H7 (cell line): ENCODE results near the gene GALNS. TPM values are rescaled to one million over a fixed set of nuclear protein-coding genes. Genes with fewer than 3 reads are reported as not detected.
A peak's percentile ranks its signal among the peaks of the same experiment; 100 is the strongest.
"Not testable (repeated sequence)": the region's sequence is repeated elsewhere in the genome, so short reads cannot be mapped to it uniquely, and the experiment has no call there.

Experiments used
- DNase-seq: peaks from one replicate; pipeline ENCODE4 v3.0.0; 2012
- H3K27me3 ChIP-seq: 2 replicates; pipeline ENCODE4 v1.6.0; 2011; ENCODE audit warnings: mild to moderate bottlenecking, low read length; ENCODE audit not compliant: control insufficient read depth, insufficient read depth
- H3K36me3 ChIP-seq: replicated peaks from 2 replicates; pipeline ENCODE4 v1.5.1; 2011; ENCODE audit warnings: low read length; ENCODE audit not compliant: control insufficient read depth, insufficient read depth
- H3K4me3 ChIP-seq: 2 replicates; pipeline ENCODE4 v1.5.1; 2011; ENCODE audit warnings: low read depth, mild to moderate bottlenecking, control low read depth, low read length, moderate library complexity; ENCODE audit not compliant: insufficient read depth
- total RNA-seq: library from RNA; depleted of rRNA; stranded (reverse); fragments of >200 nt; shearing (Covaris generic); gene quantifications from 2 replicates; pipeline ENCODE4 v1.2.3, GENCODE V29; 2014

Gene GALNS
- total RNA-seq, 1 experiment from 2014 or later = 6.7 TPM

DNA sequence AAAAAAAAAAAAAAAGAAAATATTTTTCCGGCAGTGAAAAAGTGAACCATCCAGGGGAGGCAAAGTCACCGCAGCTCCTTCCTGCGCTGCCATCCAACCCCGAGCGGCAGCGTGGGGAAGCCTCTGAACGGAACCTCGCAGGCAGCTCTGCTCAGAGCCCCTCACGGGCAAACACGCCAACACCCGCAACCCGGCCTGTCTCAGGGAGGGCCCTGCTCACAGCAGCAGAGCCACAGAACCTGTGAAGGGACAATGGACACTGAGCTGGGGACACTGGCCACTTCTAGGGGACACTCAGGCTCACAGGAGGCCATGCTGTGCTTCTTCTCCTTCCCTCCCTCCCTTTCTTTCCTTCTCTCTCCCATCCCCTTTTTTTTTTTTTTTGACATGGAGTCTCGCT, 23.7 kb downstream of the GALNS start:
- Histone ChIP-seq H3K36me3 (no peaks in the 10 kb centered on the region), H3K4me3 (no peak overlapping the region), H3K27me3 (no peaks in the 10 kb centered on the region)
- DNase-seq = no peak

DNA sequence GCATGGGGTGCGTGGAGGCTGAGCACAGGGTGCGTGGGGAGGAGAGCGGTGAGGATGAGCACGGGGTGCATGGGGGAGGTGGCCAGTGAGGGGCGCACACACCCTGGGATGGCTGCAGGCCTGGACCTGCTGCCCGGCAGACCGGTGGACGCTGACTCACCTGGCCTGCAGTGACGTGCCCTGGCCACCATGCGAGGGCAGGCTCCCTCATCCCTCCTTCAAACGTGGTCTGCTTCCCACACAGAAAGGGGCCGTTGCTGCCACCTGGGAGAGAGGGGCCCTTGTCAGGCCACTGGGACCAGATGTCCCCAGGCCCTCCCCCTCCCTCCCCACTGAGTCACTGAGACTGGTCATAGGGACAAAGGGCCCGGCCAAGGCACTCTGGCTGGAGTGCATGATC, 24.9 kb downstream of the GALNS start:
- H3K36me3 ChIP-seq = no peaks in the 10 kb centered on the region

DNA sequence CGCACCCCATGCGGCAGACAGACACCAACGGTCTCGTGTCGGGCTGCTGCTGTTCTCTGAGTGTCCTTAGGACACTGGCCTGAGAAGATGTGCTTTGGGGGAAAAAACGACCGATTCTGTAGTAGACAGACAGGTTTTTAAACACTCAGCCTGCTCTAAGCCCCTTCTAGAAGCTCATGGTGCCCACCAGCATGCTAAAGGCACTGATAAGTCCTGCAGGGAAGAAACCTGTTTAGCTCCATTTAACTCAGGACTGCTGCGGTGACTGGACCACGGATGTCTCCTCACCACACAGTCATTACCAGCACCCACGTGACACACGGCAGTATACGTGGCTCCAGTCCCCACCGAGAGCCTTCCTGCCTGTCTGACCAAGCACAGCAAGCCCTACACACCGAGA, 26.0 kb downstream of the GALNS start:
- H3K27me3 ChIP-seq = no peaks in the 10 kb centered on the region
- H3K36me3 ChIP-seq = no peaks in the 10 kb centered on the region
- no peak overlapping the region for H3K4me3 ChIP-seq
- no peak for DNase-seq

More for the DNA sequence above, 24.9 kb downstream of the GALNS start:
- H3K4me3 ChIP-seq = no peak overlapping the region
- peak; percentile 82 for DNase-seq
- H3K27me3 ChIP-seq = no peaks in the 10 kb centered on the region

DNA sequence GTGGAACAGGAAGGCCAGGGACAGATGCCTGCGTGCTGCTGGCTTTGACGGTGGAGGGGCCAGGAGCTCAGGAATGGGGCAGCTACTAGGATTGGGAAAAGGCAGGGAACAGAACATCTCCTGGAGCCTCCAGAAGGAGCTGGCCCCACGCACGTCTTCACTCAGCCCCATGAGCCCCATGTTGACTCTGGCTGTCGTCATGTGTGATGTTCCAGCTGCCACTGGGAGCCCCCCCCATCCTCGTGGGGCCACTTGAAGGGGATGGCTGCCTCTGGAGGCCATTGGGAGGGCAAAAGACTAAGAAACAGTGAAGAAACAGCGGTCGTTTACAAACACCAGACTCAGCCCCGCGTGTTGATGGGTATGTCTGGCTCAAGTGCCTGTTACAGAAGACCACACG, 26.5 kb downstream of the GALNS start:
- H3K27me3 ChIP-seq = no peaks in the 10 kb centered on the region
- H3K36me3 ChIP-seq = no peaks in the 10 kb centered on the region
- no peak overlapping the region for H3K4me3 ChIP-seq
- no peak for DNase-seq

DNA sequence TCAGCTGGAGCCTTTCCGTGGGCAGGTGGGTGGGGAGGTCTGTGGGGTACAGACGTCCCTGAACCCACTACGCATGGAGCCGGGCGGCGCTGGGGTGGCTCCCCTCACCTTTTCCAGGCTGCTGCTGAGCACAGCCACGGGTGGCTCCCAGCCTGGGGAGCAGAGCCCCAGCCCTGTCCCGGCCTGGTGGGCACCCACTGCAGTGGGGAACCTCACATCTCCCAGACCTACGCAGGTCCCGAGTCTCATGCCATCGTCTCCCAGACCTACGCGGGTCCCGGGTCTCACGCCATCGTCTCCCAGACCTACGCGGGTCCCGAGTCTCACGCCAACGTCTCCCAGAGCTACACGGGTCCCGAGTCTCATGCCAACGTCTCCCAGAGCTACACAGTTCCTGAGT, 28.0 kb downstream of the GALNS start:
- no peak overlapping the region for H3K4me3 ChIP-seq
- no peak for DNase-seq
- no peaks in the 10 kb centered on the region for H3K36me3 ChIP-seq
- H3K27me3 ChIP-seq = no peaks in the 10 kb centered on the region

DNA sequence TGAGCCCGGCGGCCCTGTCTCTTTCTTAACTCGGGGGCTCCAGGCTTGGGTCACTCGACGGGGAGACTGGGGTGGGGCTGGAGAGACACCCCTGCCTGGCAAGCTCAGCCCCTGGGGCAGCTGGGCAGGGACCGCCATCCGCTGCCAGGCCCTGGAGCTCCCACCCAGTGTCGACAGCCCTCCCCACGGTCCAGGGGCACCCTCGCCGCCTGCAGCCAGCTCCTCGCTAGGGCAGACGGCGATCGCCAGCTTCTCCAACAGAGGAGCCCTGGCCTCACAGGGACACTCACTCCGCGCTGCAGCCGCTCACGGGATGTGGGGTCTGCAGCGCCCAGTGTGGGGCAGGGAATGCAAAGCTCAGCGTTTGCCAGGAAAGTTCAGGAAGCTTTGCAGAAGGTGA, 29.0 kb downstream of the GALNS start:
- H3K36me3 ChIP-seq = no peaks in the 10 kb centered on the region
- no peaks in the 10 kb centered on the region for H3K27me3 ChIP-seq
- no peak for DNase-seq
- H3K4me3 ChIP-seq = no peak overlapping the region

DNA sequence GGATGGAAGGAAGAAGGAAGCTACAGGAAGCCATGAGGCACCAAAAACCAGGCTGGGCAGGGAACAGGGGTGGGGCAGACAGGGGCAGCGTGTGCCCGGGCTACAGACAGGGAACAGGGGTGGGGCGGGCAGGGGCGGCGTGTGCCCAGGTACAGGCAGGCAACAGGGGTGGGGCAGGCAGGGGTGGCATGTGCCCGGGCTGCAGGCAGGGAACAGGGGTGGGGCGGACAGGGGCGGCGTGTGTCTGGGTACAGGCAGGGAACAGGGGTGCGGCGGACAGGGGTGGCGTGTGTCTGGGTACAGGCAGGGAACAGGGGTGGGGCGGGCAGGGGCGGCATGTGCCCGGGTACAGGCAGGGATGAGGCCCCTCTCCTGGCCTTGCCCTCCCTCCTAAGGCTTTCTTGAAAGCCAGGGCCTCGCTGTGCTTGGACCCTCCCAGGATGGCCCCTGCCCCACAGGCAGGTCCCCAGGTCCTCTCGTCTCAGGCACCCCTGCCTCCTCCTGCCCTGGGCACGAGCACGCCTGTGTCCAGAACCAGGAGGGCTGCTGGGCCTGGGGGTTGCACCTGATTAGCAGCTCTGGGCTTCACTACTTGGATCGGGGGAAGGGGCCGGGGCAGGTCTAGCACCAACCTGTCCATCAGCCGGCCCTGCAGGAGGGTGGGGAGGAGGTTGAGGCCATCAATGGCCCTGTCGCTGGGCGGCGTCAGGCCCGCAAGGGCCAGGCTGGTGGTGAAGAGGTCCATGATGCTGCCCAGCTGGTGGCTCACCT, 30.5 kb downstream of the GALNS start:
- H3K27me3 ChIP-seq = no peaks in the 10 kb centered on the region
- H3K4me3 ChIP-seq = no peak overlapping the region
- H3K36me3 ChIP-seq = no peaks in the 10 kb centered on the region
- no peak for DNase-seq

DNA sequence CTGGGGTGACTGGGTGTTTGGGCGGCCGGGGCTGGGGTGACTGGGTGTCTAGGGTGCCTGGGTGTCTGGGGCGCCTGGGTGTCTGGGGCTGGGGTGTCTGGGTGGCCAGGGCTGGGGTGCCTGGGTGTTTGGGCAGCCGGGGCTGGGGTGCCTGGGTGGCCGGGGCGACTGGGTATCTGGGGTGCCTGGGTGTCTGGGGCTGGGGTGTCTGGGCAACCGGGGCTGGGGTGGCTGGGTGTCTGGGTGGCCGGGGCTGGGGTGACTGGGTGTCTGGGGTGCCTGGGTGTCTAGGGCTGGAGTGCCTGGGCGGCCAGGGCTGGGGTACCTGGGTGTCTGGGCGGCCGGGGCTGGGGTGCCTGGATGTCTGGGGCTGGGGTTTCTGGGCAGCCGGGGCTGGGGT, 31.6 kb downstream of the GALNS start:
- Histone ChIP-seq H3K4me3 (no peak overlapping the region), H3K27me3 (no peaks in the 10 kb centered on the region), H3K36me3 (no peaks in the 10 kb centered on the region)
- DNase-seq = no peak

DNA sequence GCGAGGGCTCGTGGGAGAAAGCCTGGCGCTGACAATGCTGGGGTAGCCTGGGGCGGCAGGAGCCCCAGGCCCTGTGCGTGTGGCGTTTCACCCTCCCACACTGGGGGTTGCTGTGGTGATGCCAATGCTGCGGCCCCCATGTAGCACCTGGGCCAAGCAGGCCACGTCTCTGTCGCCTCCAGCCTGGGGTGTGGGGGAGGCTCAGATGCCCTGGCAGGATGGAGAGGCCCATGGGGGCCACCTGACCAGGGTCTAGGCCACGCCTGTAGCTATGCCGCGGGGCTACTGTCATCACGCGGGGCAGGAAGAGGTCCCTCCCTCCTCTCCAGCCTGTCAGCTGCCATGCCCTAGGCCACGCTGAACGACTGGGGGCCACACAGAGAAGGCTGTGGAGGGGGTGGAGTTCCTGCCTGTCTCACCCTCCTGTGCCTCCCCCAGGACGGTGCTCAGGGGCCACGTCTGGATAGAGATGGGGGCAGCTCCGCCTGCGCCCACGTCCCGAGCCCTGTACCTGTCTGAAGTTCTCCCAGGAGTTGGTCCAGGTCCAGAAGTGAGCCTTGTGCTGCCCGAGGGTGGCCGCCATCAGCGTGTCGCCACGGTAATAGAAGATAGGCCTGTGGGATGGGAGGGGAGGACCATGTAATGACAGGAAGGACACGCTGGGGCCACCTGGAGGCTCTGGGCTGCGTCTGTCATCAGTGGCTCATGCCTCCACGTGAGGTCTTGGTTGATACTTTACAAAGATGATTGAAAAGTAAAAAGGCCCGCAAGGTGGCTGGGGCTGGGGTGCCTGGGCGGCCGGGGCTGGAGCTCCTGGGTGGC, 32.3 kb downstream of the GALNS start:
- no peak for DNase-seq
- H3K27me3 ChIP-seq = no peaks in the 10 kb centered on the region
- H3K36me3 ChIP-seq = no peaks in the 10 kb centered on the region
- H3K4me3 ChIP-seq = no peak overlapping the region

DNA sequence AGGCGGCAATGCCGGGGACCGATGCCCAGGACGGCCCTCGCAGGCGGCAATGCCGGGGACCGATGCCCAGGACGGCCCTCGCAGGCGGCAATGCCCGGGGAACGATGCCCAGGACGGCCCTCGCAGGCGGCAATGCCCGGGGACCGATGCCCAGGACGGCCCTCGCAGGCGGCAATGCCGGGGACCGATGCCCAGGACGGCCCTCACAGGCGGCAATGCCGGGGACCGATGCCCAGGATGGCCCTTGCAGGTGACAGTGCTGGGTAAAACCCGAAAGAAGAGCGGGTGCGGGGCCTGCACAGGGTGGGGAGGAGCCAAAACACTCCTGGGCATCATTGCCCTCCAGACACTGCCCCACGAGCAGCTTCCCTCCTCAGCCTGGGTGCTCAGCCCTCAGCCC, 33.1 kb downstream of the GALNS start:
- H3K36me3 ChIP-seq, H3K27me3 ChIP-seq, H3K4me3 ChIP-seq, DNase-seq: not testable (repeated sequence)

DNA sequence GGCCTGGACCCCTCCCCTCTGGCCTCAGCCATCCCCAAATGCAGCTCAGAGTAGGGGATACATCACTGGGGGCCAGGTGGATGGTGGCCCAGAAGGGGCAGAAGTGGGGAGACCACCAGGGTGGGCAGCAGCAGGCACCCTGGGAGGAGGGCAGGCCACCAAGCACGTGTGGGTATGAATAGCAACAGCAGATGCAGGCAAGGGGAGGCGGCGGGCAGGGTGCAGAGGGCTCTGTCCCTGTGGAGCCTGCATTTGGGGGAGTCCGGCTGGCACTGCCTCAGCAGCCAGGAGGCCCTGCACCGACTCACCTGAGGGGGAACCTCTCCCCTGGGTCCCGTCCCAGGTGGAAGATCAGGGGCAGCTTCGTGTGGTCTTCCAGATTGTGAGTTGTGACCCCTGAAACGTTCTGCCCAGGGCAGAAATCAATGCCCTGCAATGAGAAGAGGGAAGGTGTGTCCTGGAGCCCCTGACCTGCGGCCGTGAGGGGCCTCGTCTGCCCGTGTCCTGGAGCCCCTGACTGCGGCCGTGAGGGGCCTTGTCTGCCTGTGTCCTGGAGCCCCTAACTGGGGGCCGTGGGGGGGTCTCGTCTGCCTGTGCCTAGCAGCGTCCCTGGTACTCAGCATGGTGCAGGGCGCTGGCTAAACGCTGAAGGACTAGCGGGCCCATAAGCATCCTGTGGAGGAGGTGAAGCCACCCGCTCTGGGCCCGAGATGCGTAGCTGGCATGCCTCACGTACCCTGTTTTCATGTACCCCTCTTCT, 34.3 kb downstream of the GALNS start:
- H3K27me3 ChIP-seq = no peaks in the 10 kb centered on the region
- no peak for DNase-seq
- H3K36me3 ChIP-seq = no peaks in the 10 kb centered on the region
- no peak overlapping the region for H3K4me3 ChIP-seq

DNA sequence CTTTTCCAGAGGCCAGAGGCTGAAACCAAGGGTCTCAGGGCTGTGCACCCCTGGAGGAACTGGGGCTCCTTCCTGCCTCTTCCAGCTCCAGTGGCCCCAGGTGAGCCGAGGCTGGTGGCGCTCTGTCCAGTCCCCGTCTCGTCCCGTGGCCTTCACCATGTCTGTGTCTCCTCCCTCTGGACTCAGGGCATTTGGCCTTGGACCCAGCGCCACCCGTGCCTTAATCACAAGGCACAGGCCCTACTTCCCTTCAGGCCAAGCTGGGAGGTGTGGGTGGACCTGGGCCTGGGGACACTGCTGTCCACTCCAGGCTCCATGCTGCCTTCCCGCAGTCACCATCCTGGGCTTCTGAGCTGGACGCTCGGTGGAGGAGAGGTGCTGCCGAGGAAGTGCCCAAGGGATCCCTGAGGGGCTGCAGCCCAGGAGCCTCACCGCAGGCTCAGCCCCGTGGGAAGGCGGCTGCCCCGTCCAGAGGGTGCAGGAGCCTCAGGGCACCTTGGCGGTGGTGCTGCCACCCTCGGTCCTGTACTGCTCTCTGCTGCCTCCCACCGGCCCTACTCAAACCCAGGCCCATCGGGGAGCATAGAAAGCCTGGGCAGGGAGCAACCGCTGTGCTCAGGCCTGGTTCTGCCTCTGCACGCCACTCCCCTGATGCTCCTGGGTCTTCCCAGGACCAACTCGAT, 35.4 kb downstream of the GALNS start:
- Histone ChIP-seq H3K4me3 (no peak overlapping the region), H3K36me3 (no peaks in the 10 kb centered on the region), H3K27me3 (no peaks in the 10 kb centered on the region)
- no peak for DNase-seq

DNA sequence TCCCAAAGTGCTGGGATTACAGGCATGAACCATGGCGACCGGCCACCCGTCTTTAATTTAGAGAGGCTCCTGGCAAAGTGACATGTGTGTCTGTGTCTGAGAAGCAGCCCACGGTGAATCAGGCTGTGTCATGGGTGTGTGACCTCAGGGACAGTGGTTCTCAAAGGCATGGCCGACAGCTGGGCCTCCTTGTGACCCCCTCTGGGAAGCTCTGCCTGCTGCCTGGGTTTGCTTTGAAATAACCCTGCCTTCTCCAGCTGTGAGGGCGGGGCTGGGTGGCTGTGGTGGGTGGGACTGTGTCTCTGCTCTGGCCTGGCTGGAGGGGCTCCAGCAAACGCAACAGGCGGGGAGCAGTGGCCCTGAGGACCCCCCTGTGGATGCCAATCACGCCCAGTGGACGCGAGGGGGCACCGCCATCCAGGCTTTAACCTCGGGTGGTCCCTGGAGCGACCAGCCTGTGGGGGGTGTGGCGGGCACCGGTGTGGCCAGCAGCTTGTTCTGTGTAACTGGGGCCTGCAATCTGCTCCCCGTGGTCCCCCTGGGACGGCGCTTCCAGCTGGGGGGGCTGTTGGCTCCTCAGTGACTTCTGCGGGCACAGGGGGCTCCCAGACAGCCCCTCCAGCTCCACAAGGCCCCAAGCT, 36.2 kb downstream of the GALNS start:
- Histone ChIP-seq H3K36me3 (no peaks in the 10 kb centered on the region), H3K27me3 (no peaks in the 10 kb centered on the region), H3K4me3 (no peak overlapping the region)
- DNase-seq = no peak

DNA sequence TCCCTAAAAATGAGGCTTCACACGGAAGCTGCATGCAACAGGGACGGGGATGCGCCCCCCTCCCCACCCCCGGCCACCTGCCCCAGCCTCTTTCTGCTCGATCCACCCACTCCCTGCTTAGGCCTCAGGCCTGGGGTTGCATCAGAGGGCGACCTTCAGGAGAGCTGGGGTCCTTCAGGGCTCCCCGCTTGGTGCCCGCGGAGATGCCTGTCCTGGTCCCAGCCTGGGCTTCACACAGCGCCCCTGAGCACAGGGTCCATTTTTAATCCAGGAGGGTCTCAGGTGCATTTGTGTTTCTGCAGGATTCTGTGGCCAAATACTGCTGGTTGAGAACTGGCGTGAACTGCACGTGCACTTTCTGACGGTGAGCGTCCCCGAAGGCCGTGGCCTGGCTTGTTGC, 37.6 kb downstream of the GALNS start:
- no peak for DNase-seq
- Histone ChIP-seq H3K36me3 (no peaks in the 10 kb centered on the region), H3K27me3 (no peaks in the 10 kb centered on the region), H3K4me3 (no peak overlapping the region)
